Neuronal stem cell (in vitro differentiated cells): ENCODE data around the gene COPG1.

Source experiments
- DNase-seq: peaks from one replicate; pipeline ENCODE4 v3.0.0-alpha.2; 2013; ENCODE audit warnings: low spot score
- H2AFZ ChIP-seq: one replicate; pipeline ENCODE4 v1.6.1; 2013; ENCODE audit warnings: mild to moderate bottlenecking, low read length, inconsistent platforms
- H2AK5ac ChIP-seq: 2 replicates; pipeline ENCODE4 v1.6.1; 2013; ENCODE audit warnings: low read depth, mild to moderate bottlenecking, inconsistent platforms, low read length, moderate library complexity, mixed read lengths
- H2BK120ac ChIP-seq: 2 replicates; pipeline ENCODE4 v1.6.1; 2013; ENCODE audit warnings: low read depth, mild to moderate bottlenecking, inconsistent platforms, low read length, moderate library complexity, mixed read lengths
- H2BK12ac ChIP-seq: one replicate; pipeline ENCODE4 v1.6.1; 2013; ENCODE audit warnings: low read length, inconsistent platforms
- H2BK15ac ChIP-seq: 2 replicates; pipeline ENCODE4 v1.6.1; 2013; ENCODE audit warnings: mild to moderate bottlenecking, low read length, inconsistent platforms, mixed read lengths
- H2BK5ac ChIP-seq: one replicate; pipeline ENCODE4 v1.6.1; 2013; ENCODE audit warnings: inconsistent platforms, mild to moderate bottlenecking, low read length, moderate library complexity
- H3K14ac ChIP-seq: one replicate; pipeline ENCODE4 v1.6.1; 2013; ENCODE audit warnings: low read length, inconsistent platforms
- H3K18ac ChIP-seq: 2 replicates; pipeline ENCODE4 v1.6.1; 2013; ENCODE audit warnings: low read length, inconsistent platforms
- H3K23ac ChIP-seq: 2 replicates; pipeline ENCODE4 v1.6.1; 2013; ENCODE audit warnings: low read depth, mild to moderate bottlenecking, mixed read lengths, low read length, inconsistent platforms; ENCODE audit not compliant: poor library complexity
- H3K27ac ChIP-seq: replicated peaks from 3 replicates; pipeline ENCODE4 v1.5.1; 2013; ENCODE audit warnings: low read length, inconsistent platforms
- H3K27me3 ChIP-seq, 3 experiments: 2 replicates each; pipeline ENCODE4 v1.6.1; 2013; ENCODE audit warnings: low read length in 3 of 3, mild to moderate bottlenecking in 2 of 3, inconsistent platforms in 1 of 3, low read depth in 1 of 3, mixed read lengths in 1 of 3, moderate library complexity in 1 of 3; ENCODE audit not compliant: control insufficient read depth in 3 of 3, insufficient read depth in 3 of 3
- H3K36me3 ChIP-seq, 2 donors: replicated peaks in 1 of 2; 2 replicates each; pipeline ENCODE4 v1.6.1; 2013; ENCODE audit warnings: low read length in 2 of 2; ENCODE audit not compliant: control insufficient read depth in 2 of 2, insufficient read depth in 2 of 2
- H3K4ac ChIP-seq: 2 replicates; pipeline ENCODE4 v1.6.1; 2013; ENCODE audit warnings: inconsistent platforms, mild to moderate bottlenecking, low read length, moderate library complexity
- H3K4me1 ChIP-seq, 2 donors: 1 replicate in 1 of 2; 2 replicates in 1 of 2; pipeline ENCODE4 v1.6.1; 2013; ENCODE audit warnings: low read length in 2 of 2, low read depth in 1 of 2; ENCODE audit not compliant: control insufficient read depth in 2 of 2, insufficient read depth in 1 of 2
- H3K4me2 ChIP-seq: one replicate; pipeline ENCODE4 v1.6.1; 2013; ENCODE audit warnings: mild to moderate bottlenecking, low read length, inconsistent platforms; ENCODE audit not compliant: insufficient read depth, poor library complexity, severe bottlenecking
- H3K4me3 ChIP-seq, 2 donors: 2 replicates each; pipeline ENCODE4 v1.5.1; 2013; ENCODE audit warnings: low read length in 2 of 2, mild to moderate bottlenecking in 2 of 2, inconsistent platforms in 1 of 2, moderate library complexity in 1 of 2
- H3K79me1 ChIP-seq: one replicate; pipeline ENCODE4 v1.6.1; 2013; ENCODE audit warnings: low read depth, mild to moderate bottlenecking, inconsistent platforms, low read length, moderate library complexity
- H3K9ac ChIP-seq: one replicate; pipeline ENCODE4 v1.6.1; 2013; ENCODE audit warnings: mild to moderate bottlenecking, low read depth, low read length, inconsistent platforms; ENCODE audit not compliant: poor library complexity
- H3K9me3 ChIP-seq, 2 donors: replicated peaks in 1 of 2; 2 replicates each; pipeline versions ENCODE3 to v1.6.1; 2013; ENCODE audit warnings: low read length in 2 of 2, mild to moderate bottlenecking in 2 of 2, inconsistent platforms in 1 of 2, low read depth in 1 of 2, mixed read lengths in 1 of 2, moderate library complexity in 1 of 2; ENCODE audit not compliant: control insufficient read depth in 2 of 2, insufficient read depth in 1 of 2
- H4K8ac ChIP-seq: one replicate; pipeline ENCODE4 v1.6.1; 2013; ENCODE audit warnings: low read depth, mild to moderate bottlenecking, inconsistent platforms, low read length, moderate library complexity
- H4K91ac ChIP-seq: one replicate; pipeline ENCODE4 v1.6.1; 2013; ENCODE audit warnings: low read length, low read depth, mild to moderate bottlenecking, inconsistent platforms; ENCODE audit not compliant: poor library complexity
- WGBS, 2 donors: extraction: QIAGEN DNeasy Blood & Tissue Kit; methylation state at CpG; one replicate each; pipeline ENCODE4 v1.1.7; 2013; ENCODE audit warnings: missing lambda C conversion rate in 2 of 2, mixed read lengths in 1 of 2; ENCODE audit not compliant: insufficient read length in 2 of 2, insufficient replicate concordance in 1 of 2; ENCODE audit errors: extremely low coverage in 2 of 2; 5-methylcytosine and 5-hydroxymethylcytosine counted together

Gene COPG1

GRCh38 chr3:129315223-129315997 is 66.0 kb downstream of the COPG1 start:
- peak overlapping the region; percentile 88 for H2BK15ac ChIP-seq
- peak overlapping the region; percentile 86 for H3K14ac ChIP-seq
- H2BK12ac ChIP-seq = peak overlapping the region; percentile 44
- no peaks in the 10 kb centered on the region for H3K27me3 ChIP-seq
- H2AFZ ChIP-seq = peak overlapping the region; percentile 65
- no peak overlapping the region for H4K91ac ChIP-seq
- peak overlapping the region; percentile 89 for H3K4me2 ChIP-seq
- H3K4ac ChIP-seq = peak overlapping the region; percentile 96
- peaks cover 10 to 19% of the 10 kb centered on the region in 2 donors for H3K36me3 ChIP-seq
- H3K4me3 ChIP-seq = peak overlapping the region; percentile 97 to 100
- DNase-seq = no peak
- H2BK120ac ChIP-seq = peak overlapping the region; percentile 10
- H3K23ac ChIP-seq = peak overlapping the region; percentile 92
- H3K18ac ChIP-seq = peak overlapping the region; percentile 99
- WGBS, 2 donors = no CpG with 5 or more reads among the region's 80 CpGs
- H3K9ac ChIP-seq = peak overlapping the region; percentile 99
- peak overlapping the region; percentile 97 for H2AK5ac ChIP-seq
- H3K4me1 ChIP-seq = peaks cover 0 to 11% of the 10 kb centered on the region in 2 donors
- H3K27ac ChIP-seq = peak overlapping the region; percentile 79
- peak overlapping the region; percentile 91 for H2BK5ac ChIP-seq
- peaks cover 18% of the 10 kb centered on the region for H3K79me1 ChIP-seq
- no peak overlapping the region for H4K8ac ChIP-seq
- no peaks in the 10 kb centered on the region for H3K9me3 ChIP-seq

- Histone ChIP-seq H3K9ac (no peak overlapping the region), H3K14ac (no peak overlapping the region), H3K4me2 (no peak overlapping the region), H3K27ac (peak overlapping the region; percentile 68), H2BK120ac (peak overlapping the region; percentile 10), H4K8ac (no peak overlapping the region), H2AK5ac (peak overlapping the region; percentile 97), H2BK12ac (no peak overlapping the region), H3K79me1 (peaks cover 18% of the 10 kb centered on the region), H3K4me1 (peaks cover 0 to 11% of the 10 kb centered on the region in 2 donors), H2BK5ac (peak overlapping the region; percentile 91), H3K36me3 (peaks cover 15 to 25% of the 10 kb centered on the region in 2 donors), H3K4ac (no peak overlapping the region), H4K91ac (no peak overlapping the region), H2AFZ (peak overlapping the region; percentile 98), H2BK15ac (no peak overlapping the region), H3K27me3 (no peaks in the 10 kb centered on the region), H3K4me3 (peak overlapping the region; percentile 97 to 100), H3K23ac (peak overlapping the region; percentile 99), H3K18ac (peak overlapping the region; percentile 74), H3K9me3 (peaks cover 0 to under 1% of the 10 kb centered on the region in 2 donors)
- DNase-seq = no peak
- WGBS, 2 donors = no CpG with 5 or more reads among the region's 34 CpGs
These were observed 66.5 kb downstream of the COPG1 start for GRCh38 chr3:129315998-129316247.

- H3K14ac ChIP-seq = peak overlapping the region; percentile 94
- peak overlapping the region; percentile 95 for H3K18ac ChIP-seq
- WGBS, 2 donors = no CpG with 5 or more reads among the region's 65 CpGs
- H3K36me3 ChIP-seq = peaks cover 20 to 30% of the 10 kb centered on the region in 2 donors
- H2BK120ac ChIP-seq = peak overlapping the region; percentile 43
- H3K4me1 ChIP-seq = peaks cover 0 to 11% of the 10 kb centered on the region in 2 donors
- H3K27ac ChIP-seq = peak overlapping the region; percentile 68
- peak overlapping the region; percentile 96 for H2BK15ac ChIP-seq
- H4K91ac ChIP-seq = no peak overlapping the region
- H3K4me3 ChIP-seq = peak overlapping the region; percentile 97 to 100
- H3K4me2 ChIP-seq = peak overlapping the region; percentile 87
- no peak overlapping the region for H3K4ac ChIP-seq
- peak overlapping the region; percentile 98 for H2AFZ ChIP-seq
- peak overlapping the region; percentile 91 for H2BK5ac ChIP-seq
- peak overlapping the region; percentile 97 for H2AK5ac ChIP-seq
- H3K79me1 ChIP-seq = peaks cover 21% of the 10 kb centered on the region
- DNase-seq = peak; percentile 90
- no peaks in the 10 kb centered on the region for H3K27me3 ChIP-seq
- H3K23ac ChIP-seq = peak overlapping the region; percentile 99
- no peak overlapping the region for H4K8ac ChIP-seq
- no peak overlapping the region for H2BK12ac ChIP-seq
- peaks cover 0 to 3% of the 10 kb centered on the region in 2 donors for H3K9me3 ChIP-seq
- H3K9ac ChIP-seq = peak overlapping the region; percentile 75
These were observed 67.0 kb downstream of the COPG1 start for GRCh38 chr3:129316248-129317013.
